T-helper 17 cell (primary cell): ENCODE data around the gene PHETA1. TPM values are rescaled to one million over a fixed set of nuclear protein-coding genes. Genes with fewer than 3 reads are reported as not detected.
"Not testable (repeated sequence)": the region's sequence is repeated elsewhere in the genome, so short reads cannot be mapped to it uniquely, and the experiment has no call there.

Source experiments
- ATAC-seq: fragments of 150-1000 bp; cut with Tn5 transposase; 2 replicates; pipeline ENCODE4 v1.10.0; 2021; ENCODE audit warnings: mild to moderate bottlenecking, moderate library complexity
- DNase-seq, 3 donors: peaks; one replicate each; pipeline versions ENCODE4 v3.0.0 to v3.0.0-alpha.2; 2020 to 2021
- H3K9me3 ChIP-seq: one replicate; pipeline ENCODE4 v1.7.0; 2013; ENCODE audit warnings: low read length, mild to moderate bottlenecking; ENCODE audit not compliant: control insufficient read depth, poor library complexity, severe bottlenecking
- H3K27ac Mint-ChIP-seq: one replicate; pipeline ENCODE4 v1.8.0; 2022; ENCODE audit warnings: mild to moderate bottlenecking, moderate library complexity, mixed read lengths
- H3K27me3 Mint-ChIP-seq: one replicate; pipeline ENCODE4 v1.8.0; 2022; ENCODE audit warnings: mixed read lengths
- H3K36me3 Mint-ChIP-seq: one replicate; pipeline ENCODE4 v1.8.0; 2022; ENCODE audit warnings: low read depth, mixed read lengths
- H3K4me1 Mint-ChIP-seq: one replicate; pipeline ENCODE4 v1.8.0; 2022; ENCODE audit warnings: mild to moderate bottlenecking, mixed read lengths
- H3K4me3 Mint-ChIP-seq: one replicate; pipeline ENCODE4 v1.8.0; 2022; ENCODE audit warnings: mild to moderate bottlenecking, moderate library complexity, mixed read lengths
- total RNA-seq, 4 donors: library from RNA in 2 of 4; stranded (reverse) in 2 of 4; gene quantifications; one replicate each; pipeline ENCODE4 v1.2.3 and lab custom pipeline; 2022 to 2026

PHETA1 gene
- total RNA-seq, 2 donors from 2014 or later: 2.1 to 2.5 TPM

- ATAC-seq, H3K4me3 Mint-ChIP-seq, H3K36me3 Mint-ChIP-seq, H3K27ac Mint-ChIP-seq, H3K9me3 ChIP-seq, H3K4me1 Mint-ChIP-seq, H3K27me3 Mint-ChIP-seq, DNase-seq: not testable (repeated sequence)
Observed at GRCh38 chr12:111373231-111373630, 4.3 kb upstream of the PHETA1 start.

- H3K9me3 ChIP-seq: no peaks in the 10 kb centered on the region
- no peak overlapping the region for H3K27ac Mint-ChIP-seq
- H3K27me3 Mint-ChIP-seq: peaks cover 5% of the 10 kb centered on the region
- DNase-seq: no peak
- peaks cover 19% of the 10 kb centered on the region for H3K4me1 Mint-ChIP-seq
- ATAC-seq: no peak
- H3K36me3 Mint-ChIP-seq: peaks cover 2% of the 10 kb centered on the region
- H3K4me3 Mint-ChIP-seq: peak overlapping the region; percentile 89
Observed at GRCh38 chr12:111369496-111370220, 763 bp upstream of the PHETA1 start.

- H3K9me3 ChIP-seq: no peaks in the 10 kb centered on the region
- Mint-ChIP-seq H3K4me3 (peak overlapping the region; percentile 83), H3K27me3 (peaks cover 5% of the 10 kb centered on the region), H3K4me1 (peaks cover 19% of the 10 kb centered on the region), H3K27ac (no peak overlapping the region), H3K36me3 (peaks cover 2% of the 10 kb centered on the region)
- ATAC-seq: peak; percentile 29
- DNase-seq: no peak
Observed at GRCh38 chr12:111368291-111368787, 556 bp downstream of the PHETA1 start.

DNA sequence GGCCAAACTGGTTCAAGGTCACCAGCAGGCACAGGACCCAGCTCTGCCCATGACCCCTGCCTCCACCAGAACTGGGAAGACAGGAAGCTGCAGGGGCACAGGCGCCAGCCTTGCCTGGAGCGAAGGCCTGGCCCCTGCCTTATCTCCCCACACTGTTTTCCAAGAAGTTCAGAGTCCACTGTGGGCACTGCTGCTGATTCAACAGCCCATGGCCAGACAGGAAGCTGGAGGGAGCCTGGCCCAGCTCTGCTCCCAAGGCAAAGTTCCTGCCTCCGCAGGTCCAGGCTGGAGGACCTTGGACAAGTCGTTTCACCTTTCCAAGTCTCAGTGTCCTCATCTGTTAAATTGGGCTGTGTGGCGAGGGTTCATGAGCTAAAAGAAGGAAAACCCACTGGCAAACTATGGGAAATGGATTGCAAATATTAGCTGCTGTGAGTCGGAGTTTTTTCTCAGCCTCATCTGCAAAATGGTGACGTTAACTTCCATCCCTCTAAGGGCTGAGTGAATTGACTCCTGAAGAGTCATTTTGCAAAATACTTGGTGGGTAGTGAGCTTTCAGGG, 1.2 kb downstream of the PHETA1 start:
- DNase-seq (no peak), ATAC-seq (no peak)
- Mint-ChIP-seq H3K27ac (no peak overlapping the region), H3K36me3 (no peaks in the 10 kb centered on the region), H3K27me3 (no peaks in the 10 kb centered on the region), H3K4me1 (peaks cover 19% of the 10 kb centered on the region), H3K4me3 (peak overlapping the region; percentile 83)
- no peaks in the 10 kb centered on the region for H3K9me3 ChIP-seq

DNA sequence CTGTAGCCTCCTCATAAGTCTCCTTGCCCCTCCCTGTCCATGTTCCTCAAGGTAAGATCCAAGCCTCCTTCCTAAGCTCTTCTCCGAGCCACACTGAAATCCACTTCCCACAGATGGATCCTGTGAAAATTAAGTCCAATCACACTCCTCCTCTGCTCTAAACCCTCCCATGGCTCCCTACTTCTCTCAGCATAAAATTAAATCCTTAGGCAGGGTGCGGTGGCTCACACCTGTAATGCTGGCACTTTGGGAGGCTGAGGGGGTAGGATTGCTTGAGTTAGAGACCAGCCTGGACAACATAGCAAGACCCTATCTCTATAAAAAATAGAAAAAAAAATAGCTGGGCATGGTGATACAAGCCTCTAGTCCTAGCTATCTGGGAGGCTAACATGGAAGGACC, 2.3 kb downstream of the PHETA1 start:
- Mint-ChIP-seq H3K4me1 (peaks cover 19% of the 10 kb centered on the region), H3K27ac (no peak overlapping the region), H3K4me3 (no peak overlapping the region), H3K36me3 (no peaks in the 10 kb centered on the region), H3K27me3 (no peaks in the 10 kb centered on the region)
- H3K9me3 ChIP-seq: no peaks in the 10 kb centered on the region
- ATAC-seq (no peak), DNase-seq (no peak)

- no peak overlapping the region for H3K4me3 Mint-ChIP-seq
- DNase-seq: no peak
- peaks cover 3% of the 10 kb centered on the region for H3K27me3 Mint-ChIP-seq
- ATAC-seq: no peak
- H3K27ac Mint-ChIP-seq: no peak overlapping the region
- no peaks in the 10 kb centered on the region for H3K36me3 Mint-ChIP-seq
- H3K4me1 Mint-ChIP-seq: peaks cover 19% of the 10 kb centered on the region
- H3K9me3 ChIP-seq: no peaks in the 10 kb centered on the region
Observed at GRCh38 chr12:111366075-111366474, 2.8 kb downstream of the PHETA1 start.

GRCh38 chr12:111363578-111363977, 5.3 kb downstream of the PHETA1 start:
- ATAC-seq: no peak
- H3K27me3 Mint-ChIP-seq: peaks cover 21% of the 10 kb centered on the region
- no peaks in the 10 kb centered on the region for H3K36me3 Mint-ChIP-seq
- H3K4me1 Mint-ChIP-seq: peaks cover 17% of the 10 kb centered on the region
- no peaks in the 10 kb centered on the region for H3K9me3 ChIP-seq
- no peak overlapping the region for H3K27ac Mint-ChIP-seq
- no peak overlapping the region for H3K4me3 Mint-ChIP-seq
- DNase-seq: no peak

DNA sequence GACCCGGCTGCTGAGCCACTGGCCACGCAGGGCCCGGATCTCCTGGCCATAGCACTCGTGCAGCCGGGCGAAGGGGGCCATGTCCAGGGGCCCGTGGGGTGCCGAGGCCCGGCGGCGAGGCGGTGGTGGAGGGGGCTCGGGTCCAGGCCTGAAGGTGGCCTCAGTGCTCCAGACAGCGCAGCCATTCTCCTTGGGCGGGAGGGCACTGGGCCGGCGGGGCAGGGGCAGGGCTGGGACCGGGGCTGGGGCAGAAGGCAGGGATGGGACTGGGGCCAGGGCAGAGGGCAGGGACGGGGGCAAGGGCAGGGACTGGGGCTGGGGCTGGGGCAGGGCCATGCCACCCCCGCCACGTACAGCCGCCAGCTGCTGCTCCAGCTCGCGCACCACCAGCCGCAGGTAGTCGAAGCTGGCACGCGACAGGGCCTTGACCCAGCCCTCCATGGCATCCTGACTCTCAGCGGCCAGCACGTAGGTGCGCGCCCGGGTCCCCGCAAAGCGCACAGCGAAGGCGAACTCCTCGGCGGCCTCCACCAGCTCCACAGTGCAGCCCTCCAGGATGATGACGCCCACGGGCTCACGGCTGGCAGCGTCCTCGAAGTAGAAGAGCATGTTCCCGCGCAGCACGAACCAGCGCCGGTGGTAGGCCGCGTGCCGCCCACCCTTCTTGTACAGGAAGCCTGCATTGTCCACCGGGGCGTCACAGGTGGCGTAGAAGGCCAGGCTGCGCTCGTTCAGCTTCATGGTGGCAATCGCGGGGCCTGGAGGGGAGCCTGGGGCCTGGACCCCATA, 6.0 kb downstream of the PHETA1 start:
- H3K27me3 Mint-ChIP-seq: peaks cover 21% of the 10 kb centered on the region
- H3K4me1 Mint-ChIP-seq: peaks cover 15% of the 10 kb centered on the region
- H3K9me3 ChIP-seq: no peaks in the 10 kb centered on the region
- no peaks in the 10 kb centered on the region for H3K36me3 Mint-ChIP-seq
- H3K4me3 Mint-ChIP-seq: no peak overlapping the region
- H3K27ac Mint-ChIP-seq: no peak overlapping the region
- ATAC-seq: no peak
- DNase-seq: no peak

DNA sequence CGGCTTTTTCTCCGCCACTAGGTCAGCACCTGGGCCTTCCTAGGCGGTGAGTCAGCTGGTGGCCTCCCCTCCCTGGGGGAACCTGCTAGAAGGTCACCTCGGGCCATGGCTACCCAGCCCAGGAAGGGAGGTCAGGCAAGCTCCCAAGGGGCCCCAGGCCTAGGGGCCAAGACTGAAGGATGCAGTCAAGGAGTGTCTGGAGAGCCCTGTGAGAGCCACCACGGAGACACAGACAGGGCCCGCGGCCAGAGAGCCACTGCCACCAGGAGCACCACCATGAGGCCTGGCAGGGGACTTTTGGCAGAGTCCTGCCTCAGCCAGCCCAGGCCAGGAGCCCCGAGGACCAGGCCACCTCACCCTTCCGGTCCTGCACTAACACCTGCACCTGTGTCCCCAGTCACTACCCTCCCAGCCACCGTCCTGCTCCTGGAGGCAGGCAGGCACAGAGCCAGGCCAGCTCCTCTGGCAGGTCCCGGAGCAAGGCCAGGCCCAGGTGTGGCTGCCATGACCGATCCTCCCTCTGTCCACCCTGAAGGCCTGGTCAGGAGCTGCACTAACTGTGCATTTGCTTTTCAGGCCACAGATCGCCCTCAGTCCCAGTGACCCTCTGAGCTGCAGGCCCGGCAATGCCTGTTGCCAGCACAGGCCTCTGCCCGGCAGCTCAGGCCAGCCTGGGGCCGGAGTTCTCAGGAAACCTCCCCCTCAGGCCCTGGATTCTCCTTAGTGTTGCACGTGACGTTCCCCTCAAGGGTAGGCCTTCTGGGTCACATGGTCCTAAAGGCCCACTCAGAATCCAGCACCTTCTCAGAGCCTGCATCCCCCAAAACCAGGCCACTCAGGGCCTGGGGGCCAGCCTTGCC, 6.9 kb downstream of the PHETA1 start:
- H3K27me3 Mint-ChIP-seq: peaks cover 21% of the 10 kb centered on the region
- no peak for ATAC-seq

GRCh38 chr12:111361073-111361716, 7.7 kb downstream of the PHETA1 start:
- DNase-seq (no peak), ATAC-seq (no peak)
- Mint-ChIP-seq H3K4me3 (no peak overlapping the region), H3K27me3 (peaks cover 21% of the 10 kb centered on the region), H3K36me3 (no peaks in the 10 kb centered on the region), H3K4me1 (peaks cover 6% of the 10 kb centered on the region), H3K27ac (no peak overlapping the region)
- H3K9me3 ChIP-seq: no peaks in the 10 kb centered on the region

More for the DNA sequence above, 6.9 kb downstream of the PHETA1 start:
- H3K4me3 Mint-ChIP-seq: no peak overlapping the region
- H3K27ac Mint-ChIP-seq: no peak overlapping the region
- DNase-seq: no peak
- H3K9me3 ChIP-seq: no peaks in the 10 kb centered on the region
- H3K4me1 Mint-ChIP-seq: peaks cover 8% of the 10 kb centered on the region
- H3K36me3 Mint-ChIP-seq: no peaks in the 10 kb centered on the region

GRCh38 chr12:111360325-111360930, 8.5 kb downstream of the PHETA1 start:
- ATAC-seq: no peak
- Mint-ChIP-seq H3K36me3 (no peaks in the 10 kb centered on the region), H3K27me3 (peaks cover 21% of the 10 kb centered on the region), H3K4me1 (peaks cover 7% of the 10 kb centered on the region), H3K4me3 (no peak overlapping the region), H3K27ac (no peak overlapping the region)
- no peaks in the 10 kb centered on the region for H3K9me3 ChIP-seq
- no peak for DNase-seq

- DNase-seq (no peak), ATAC-seq (no peak)
- Mint-ChIP-seq H3K4me1 (peaks cover 7% of the 10 kb centered on the region), H3K27ac (no peak overlapping the region), H3K36me3 (no peaks in the 10 kb centered on the region), H3K27me3 (peaks cover 21% of the 10 kb centered on the region), H3K4me3 (no peak overlapping the region)
- no peaks in the 10 kb centered on the region for H3K9me3 ChIP-seq
Observed at GRCh38 chr12:111359914-111360276, 9.0 kb downstream of the PHETA1 start.
